HG03521 (cell line): ENCODE results near the gene SLC14A1.

ENCODE experiments used
- ATAC-seq: cut with Tn5 transposase; IDR thresholded peaks from one replicate; pipeline ENCODE4 v1.9.1; 2021; ENCODE audit warnings: mild to moderate bottlenecking, moderate library complexity; ENCODE audit not compliant: unreplicated experiment

The SLC14A1 gene

GRCh38 chr18:45719106-45719505, 4.9 kb upstream of the SLC14A1 start:
- ATAC-seq, result no peak

- ATAC-seq, result peak; percentile 89
These were observed 1.1 kb upstream of the SLC14A1 start for GRCh38 chr18:45722899-45723298.

- ATAC-seq, result no peak
These were observed 620 bp downstream of the SLC14A1 start for GRCh38 chr18:45724601-45725000.

GRCh38 chr18:45725336-45725735, 1.4 kb downstream of the SLC14A1 start:
- ATAC-seq, result no peak

- ATAC-seq, result no peak
These were observed 2.6 kb downstream of the SLC14A1 start for GRCh38 chr18:45726603-45727002.

- no peak for ATAC-seq
These were observed 3.1 kb downstream of the SLC14A1 start for GRCh38 chr18:45727068-45727467.

- ATAC-seq, result no peak
These were observed 4.5 kb downstream of the SLC14A1 start for GRCh38 chr18:45728336-45729010.

GRCh38 chr18:45730832-45731575, 7.0 kb downstream of the SLC14A1 start:
- ATAC-seq, result no peak

GRCh38 chr18:45731716-45732115, 7.7 kb downstream of the SLC14A1 start:
- ATAC-seq, result no peak

GRCh38 chr18:45733535-45733934, 9.6 kb downstream of the SLC14A1 start:
- no peak for ATAC-seq

- ATAC-seq, result no peak
These were observed 10.5 kb downstream of the SLC14A1 start for GRCh38 chr18:45734505-45734904.

GRCh38 chr18:45734944-45735343, 11.0 kb downstream of the SLC14A1 start:
- no peak for ATAC-seq

GRCh38 chr18:45738660-45739059, 14.7 kb downstream of the SLC14A1 start:
- ATAC-seq, result no peak

GRCh38 chr18:45739268-45739667, 15.3 kb downstream of the SLC14A1 start:
- no peak for ATAC-seq

- no peak for ATAC-seq
These were observed 15.9 kb downstream of the SLC14A1 start for GRCh38 chr18:45739848-45740247.

GRCh38 chr18:45741056-45741455, 17.1 kb downstream of the SLC14A1 start:
- ATAC-seq, result no peak

- no peak for ATAC-seq
These were observed 22.0 kb downstream of the SLC14A1 start for GRCh38 chr18:45745817-45746461.

GRCh38 chr18:45748501-45748900, 24.5 kb downstream of the SLC14A1 start:
- no peak for ATAC-seq

- no peak for ATAC-seq
These were observed 26.1 kb downstream of the SLC14A1 start for GRCh38 chr18:45749918-45750689.

- ATAC-seq, result no peak
These were observed 27.8 kb downstream of the SLC14A1 start for GRCh38 chr18:45751766-45752165.

GRCh38 chr18:45752681-45753080, 28.7 kb downstream of the SLC14A1 start:
- no peak for ATAC-seq
